Left ventricle myocardium superior (tissue), 1 donor: ENCODE results near the gene TMEM114. TPM values are rescaled to one million over a fixed set of nuclear protein-coding genes. Genes with fewer than 3 reads are reported as not detected.

Experiments used
- ATAC-seq: fragments of 200-7000 bp; cut with Tn5 transposase; one replicate; pipeline ENCODE4 v1.9.1; 2020; ENCODE audit warnings: mild to moderate bottlenecking, moderate library complexity
- DNase-seq: peaks from one replicate; pipeline ENCODE4 v3.0.0-alpha.2; 2020
- intact Hi-C: fragments of 100-400 bp; cut with micrococcal nuclease; formaldehyde crosslinking; loops from one replicate; pipeline ENCODE4 v1.11.0; 2022
- long read RNA-seq: library from polyadenylated mRNA; unstranded; transcript quantifications from one replicate; pipeline ENCODE4 v2.0.0, GENCODE V29; 2021
- total RNA-seq: library from RNA; stranded (reverse); fragmentation: NEBNext Ultra II Directional; extraction: Animal tissue kit (Norgen Biotek cat#: 25700); gene quantifications from one replicate; pipeline ENCODE4 v1.2.1, GENCODE V29; 2021
- donor health status: DM: no; HTN: yes; CAD: no; lungs with severe emphysema.

Gene TMEM114
- total RNA-seq, result not detected
- long read RNA-seq, result 0 reads

- no peak for ATAC-seq
- intact Hi-C loops, result no loop called here
- DNase-seq, result no peak
These were observed at the start of gene TMEM114 for GRCh38 chr16:8589900-8590688. TMEM114 (minus strand) TSS chr16:8590511; CDS start chr16:8589838, 673 bp downstream.

DNA sequence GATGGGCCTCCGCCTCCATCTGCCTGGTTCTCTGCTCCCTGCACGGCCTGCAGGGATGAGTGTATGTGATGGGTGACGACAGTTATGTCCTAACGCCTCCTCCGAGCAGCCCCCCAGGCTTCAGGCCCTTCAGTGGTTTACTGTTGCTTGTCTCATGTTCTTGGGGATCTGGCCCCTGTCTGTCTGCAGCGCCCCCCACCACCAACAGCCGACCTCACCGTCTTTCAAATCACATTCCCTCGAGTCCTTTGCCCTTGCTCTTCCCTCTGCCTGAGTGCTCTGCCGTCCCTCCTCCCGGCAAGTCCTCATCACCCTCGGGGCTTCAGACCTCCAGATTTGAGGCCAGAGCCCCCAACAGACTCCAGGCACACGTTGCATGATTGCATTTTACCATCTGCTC lies 49.4 kb upstream of the TMEM114 start:
- DNase-seq (no peak), ATAC-seq (no peak)
- intact Hi-C loops, result no loop called here

DNA sequence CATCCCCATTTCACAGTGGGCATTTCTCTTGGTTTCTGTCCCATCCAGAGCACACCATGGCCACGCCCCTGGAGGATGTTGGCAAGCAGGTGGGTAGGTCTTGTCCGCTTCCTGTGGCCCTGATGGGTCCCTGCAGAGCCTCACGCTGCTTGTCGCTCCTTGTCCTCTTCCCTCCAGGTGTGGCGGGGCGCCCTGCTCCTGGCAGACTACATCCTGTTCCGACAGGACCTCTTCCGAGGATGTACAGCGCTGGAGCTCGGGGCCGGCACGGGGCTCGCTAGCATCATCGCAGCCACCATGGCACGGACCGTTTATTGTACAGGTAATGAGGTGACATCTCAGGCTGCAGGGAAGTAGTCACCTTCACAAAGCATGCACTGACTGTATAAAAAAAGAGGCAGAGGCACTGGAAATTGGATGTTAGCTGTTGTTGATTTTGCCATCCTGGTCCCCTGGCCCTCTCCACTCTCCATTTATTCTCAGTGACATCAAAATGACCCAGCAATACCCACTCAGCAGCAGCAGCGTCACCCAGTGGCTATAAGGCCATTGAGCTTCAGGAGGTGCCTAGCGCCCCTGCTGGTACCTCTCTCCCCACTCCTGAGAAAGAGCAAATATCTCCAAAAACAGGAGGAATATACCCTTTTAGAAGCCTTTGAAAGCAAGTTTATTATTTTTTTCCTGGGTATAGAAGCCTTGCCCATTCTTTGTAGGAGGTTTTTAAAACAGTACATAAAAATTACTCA lies 44.9 kb upstream of the TMEM114 start:
- DNase-seq, result no peak
- no peak for ATAC-seq
- intact Hi-C loops, result no loop called here

DNA sequence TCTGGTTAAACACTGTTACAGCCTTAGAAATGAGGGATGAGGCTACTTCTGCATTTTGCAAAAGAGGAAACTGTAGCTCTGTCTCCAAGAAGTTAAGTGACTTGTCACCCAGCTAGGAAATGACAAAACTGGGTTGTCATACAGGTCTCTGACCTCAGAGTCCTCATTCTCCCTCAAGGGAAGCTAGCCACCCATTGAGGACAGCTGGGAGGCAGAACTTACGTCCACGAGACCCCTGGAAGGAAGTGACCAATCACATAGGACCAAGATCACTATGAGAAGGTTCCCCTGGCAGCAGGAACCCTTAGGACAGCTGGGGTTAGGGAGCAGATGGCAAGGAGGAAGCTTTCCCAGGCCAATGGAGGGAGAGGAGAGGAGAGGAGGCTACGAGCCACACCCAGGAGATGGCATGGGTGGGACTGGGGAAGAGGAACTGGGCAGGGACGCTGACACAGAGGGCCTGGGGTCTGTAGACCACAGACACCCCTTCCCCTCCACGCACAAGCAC lies 42.4 kb upstream of the TMEM114 start:
- intact Hi-C loops, result no loop called here
- DNase-seq (peak; percentile 51), ATAC-seq (peak; percentile 80)

DNA sequence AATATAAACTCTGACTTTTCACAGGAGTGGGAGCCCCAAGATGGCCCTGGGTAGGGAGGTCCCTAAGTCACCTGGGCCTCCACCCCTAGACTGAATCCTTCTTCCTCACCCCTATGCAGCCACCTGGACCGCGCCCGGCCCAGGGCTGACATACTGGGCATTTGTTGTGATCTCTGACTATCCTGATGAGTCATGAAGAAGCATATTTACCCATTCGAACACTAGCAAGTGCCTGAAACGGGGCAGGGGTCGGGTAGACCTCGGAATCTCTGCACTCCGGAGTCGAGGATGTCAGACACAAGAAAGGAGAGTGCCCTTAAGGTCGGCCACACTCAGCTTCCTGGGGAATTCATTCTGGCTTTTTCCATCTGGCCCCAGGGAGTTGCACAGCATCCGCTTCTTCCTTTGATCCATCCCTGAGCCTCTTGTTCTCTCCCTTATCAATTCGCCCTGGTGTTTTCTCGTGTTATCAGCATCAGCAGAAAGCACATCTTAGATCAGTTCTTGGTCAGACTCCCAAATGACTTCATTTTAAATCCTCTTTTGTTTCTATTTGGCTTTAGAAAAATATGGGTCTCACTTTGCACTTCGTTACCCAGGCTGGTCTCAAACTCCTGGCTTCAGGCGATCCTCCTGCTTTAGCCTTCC lies 41.6 kb upstream of the TMEM114 start:
- no peak for ATAC-seq
- intact Hi-C loops, result no loop called here
- DNase-seq, result no peak

DNA sequence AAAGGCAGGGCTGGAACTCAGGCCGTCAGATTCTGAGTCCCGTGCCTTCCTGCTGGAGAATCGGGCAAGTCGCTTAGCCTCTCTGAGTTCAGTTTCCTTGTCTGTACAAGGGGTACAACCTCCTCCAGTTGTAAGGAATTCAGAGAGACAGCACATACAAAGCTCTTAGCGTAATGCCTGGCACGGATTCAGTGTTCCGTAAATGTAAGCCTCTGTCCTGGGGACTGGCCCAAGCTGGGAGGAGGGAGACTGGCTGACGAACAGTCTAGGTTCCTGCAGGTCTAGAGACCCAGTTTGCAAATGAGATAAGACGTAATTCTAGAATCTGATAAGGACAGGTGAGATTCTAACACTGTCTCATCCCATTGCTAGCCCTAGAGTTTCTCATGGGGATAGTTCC lies 41.1 kb upstream of the TMEM114 start:
- no peak for DNase-seq
- no peak for ATAC-seq
- intact Hi-C loops, result no loop called here

GRCh38 chr16:8630255-8630953 lies 40.1 kb upstream of the TMEM114 start:
- intact Hi-C loops, result no loop called here
- DNase-seq, result no peak
- ATAC-seq, result no peak

GRCh38 chr16:8628981-8629725 lies 38.8 kb upstream of the TMEM114 start:
- intact Hi-C loops, result no loop called here
- DNase-seq (no peak), ATAC-seq (no peak)

GRCh38 chr16:8627456-8627855 lies 37.1 kb upstream of the TMEM114 start:
- DNase-seq (no peak), ATAC-seq (no peak)
- intact Hi-C loops, result no loop called here

GRCh38 chr16:8626946-8627345 lies 36.6 kb upstream of the TMEM114 start:
- DNase-seq (no peak), ATAC-seq (no peak)
- intact Hi-C loops, result no loop called here

- intact Hi-C loops, result no loop called here
- DNase-seq (no peak), ATAC-seq (no peak)
These were observed 35.3 kb upstream of the TMEM114 start for GRCh38 chr16:8625491-8626087.

GRCh38 chr16:8623634-8624033 lies 33.3 kb upstream of the TMEM114 start:
- ATAC-seq, result no peak
- intact Hi-C loops, result no loop called here
- no peak for DNase-seq

GRCh38 chr16:8622315-8622656 lies 32.0 kb upstream of the TMEM114 start:
- intact Hi-C loops, result no loop called here
- ATAC-seq (no peak), DNase-seq (no peak)

DNA sequence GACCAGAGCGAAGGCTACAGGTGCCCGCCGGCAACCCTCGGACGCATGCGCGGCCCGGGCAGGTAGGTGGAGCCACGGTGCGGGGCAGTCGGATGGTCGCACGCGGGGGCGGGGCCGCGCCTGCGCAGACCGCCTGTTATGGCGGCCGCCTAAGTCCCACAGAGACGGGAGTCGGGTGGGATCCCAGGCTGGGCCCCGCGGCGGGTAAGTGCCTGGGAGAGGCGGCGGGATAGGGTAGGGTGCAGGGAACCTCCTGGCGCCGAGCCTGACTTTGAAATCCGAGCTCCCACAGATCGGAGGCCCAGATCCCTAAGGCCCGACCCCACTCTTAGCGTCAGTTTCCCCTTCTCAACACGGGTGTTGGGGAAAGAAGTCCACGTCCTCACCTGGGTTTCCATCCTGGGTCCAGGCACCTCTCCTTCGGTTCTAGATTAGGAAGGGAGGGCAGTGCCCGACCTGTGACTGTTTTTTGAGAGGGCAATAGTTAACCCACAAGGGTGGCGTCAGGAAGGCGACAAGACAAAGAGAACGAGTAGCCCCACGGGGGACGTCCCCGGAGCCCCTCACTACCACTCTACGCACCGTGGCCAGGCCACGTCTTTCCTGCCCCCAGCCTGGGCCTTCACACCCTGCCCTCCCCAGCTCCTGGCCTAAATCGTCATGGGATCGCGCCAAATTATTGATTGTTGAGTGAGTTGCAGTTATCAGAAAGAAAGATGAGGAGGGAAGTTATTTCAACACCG lies 31.4 kb upstream of the TMEM114 start, which contains the start of gene METTL22:
Gene METTL22, plus strand, starts transcription at position 127 of the 743 bp plus-strand sequence. CDS start 3,968 bp downstream, outside the sequence.
- DNase-seq (peak; percentile 98), ATAC-seq (peak; percentile 99)
- intact Hi-C loops, result no loop called here

DNA sequence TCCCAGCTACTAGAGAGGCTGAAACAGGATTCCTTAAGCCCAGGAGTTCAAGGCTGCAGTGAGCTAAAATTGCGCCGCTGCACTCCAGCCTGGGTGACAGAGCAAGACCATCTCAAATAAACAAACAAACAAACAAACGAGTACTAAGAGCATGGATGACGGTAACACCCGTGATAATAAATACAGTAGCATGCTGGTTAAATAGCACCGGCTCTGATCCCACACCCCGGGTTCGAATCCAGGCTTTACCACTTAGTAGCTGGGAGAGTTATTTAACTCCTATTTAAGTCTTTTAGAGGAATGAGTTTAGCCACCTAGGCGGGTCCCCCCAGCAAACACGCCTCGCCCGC lies 30.9 kb upstream of the TMEM114 start:
- no peak for ATAC-seq
- intact Hi-C loops, result no loop called here

GRCh38 chr16:8620535-8620934 lies 30.2 kb upstream of the TMEM114 start:
- ATAC-seq (no peak), DNase-seq (no peak)
- intact Hi-C loops, result no loop called here

More for the DNA sequence above, 30.9 kb upstream of the TMEM114 start:
- DNase-seq, result no peak

GRCh38 chr16:8619671-8620370 lies 29.5 kb upstream of the TMEM114 start:
- no peak for ATAC-seq
- DNase-seq, result no peak
- intact Hi-C loops, result no loop called here
